ENCODE data around the gene SGSM2. TPM values are rescaled to one million over a fixed set of nuclear protein-coding genes. Genes with fewer than 3 reads are reported as not detected.
A peak's percentile ranks its signal among the peaks of the same experiment; 100 is the strongest.

SGSM2 gene
- total and polyA plus RNA-seq, 2 of the 13 experiments (the other 11 are each of a cell fraction or from before 2014, with no cell fraction given), result 30.4 to 51.3 TPM

- BruUV-seq (replicated peaks), result TSS peak; percentile 88
- ATAC-seq (no peak), DNase-seq (ENCODE audit: low spot score) (no peak), FAIRE-seq (no peak)
- intact Hi-C loops (cut with micrococcal nuclease; ENCODE audit: unreplicated experiment) (no loop called here), in situ Hi-C loops (cut with HindIII; ENCODE audit: extremely low pct_ligation_motif_present, low pct_unique_long_range_greater_than_20kb) (no loop called here)
- Histone ChIP-seq H3K4me2 (ENCODE audit: low read depth, low read length) (peak overlapping the region; percentile 81; the same call in 1 of the 2 replicates), H3K79me2 (ENCODE audit: insufficient read depth, low read length) (peaks cover 19% of the 10 kb centered on the region), H4K20me1 (ENCODE audit: insufficient read depth, low read length) (0 out of 2 replicates have a peak, but pooled peaks cover 3% of the 10 kb centered on the region), H3K9ac (ENCODE audit: insufficient read depth, low read depth, low read length) (no peak overlapping the region), H3K9me3 (ENCODE audit: low read length) (no peaks in the 10 kb centered on the region), H3K4me1 (ENCODE audit: insufficient read depth, low read length) (peaks cover 32% of the 10 kb centered on the region), H2AFZ (ENCODE audit: low read length) (no peak overlapping the region), H3K27ac (ENCODE audit: extremely low read length, insufficient read depth, low read length) (no peak overlapping the region), H3K36me3 (replicated peaks in 1 of 2; ENCODE audit: control insufficient read depth in 1 of 2, insufficient read depth in 2 of 2, low read length in 2 of 2) (peaks cover 0 to 9% of the 10 kb centered on the region in 2 experiments; a peak in 1 of 5 replicates), H3K27me3 (ENCODE audit: control insufficient read depth in 1 of 2, insufficient read depth in 2 of 2, low read length in 2 of 2) (no peaks in the 10 kb centered on the region; a peak in 1 of 5 replicates), H3K4me3 (replicated peaks in 1 of 3; ENCODE audit: insufficient read depth in 1 of 3, low read depth in 2 of 3, low read length in 3 of 3) (no peak overlapping the region)
- CTCF ChIA-PET (ENCODE audit: low intra/inter-chr PET ratio, low total read pairs), result no interaction called here
- TF ChIP-seq ZNF800 (CRISPR knock-in tag; IDR thresholded peaks at IDR 0.05) (no peak), TBP (CRISPR knock-in tag; IDR thresholded peaks at IDR 0.05) (no peak), ZSCAN20 (CRISPR knock-in tag; IDR thresholded peaks at IDR 0.05; ENCODE audit: borderline replicate concordance) (no peak), POGK (CRISPR knock-in tag; conservative IDR thresholded peaks at IDR 0.05) (no peak)
- POLR2A ChIA-PET, result interaction anchor here (1.8 to 3.0 kb wide), 2 partner anchors 19 to 31 kb away, joined by 6 to 23 read pairs; partner anchors contain the start of gene TSR1
- WGBS (ENCODE audit: low lambda C conversion rate), result 96% methylated on average over 4 of the region's 4 CpGs
Observed at GRCh38 chr17:2304931-2305330, 32.4 kb upstream of the SGSM2 start.

Data from HepG2 (cell line).